ENCODE measurements around the gene G2E3. TPM values are rescaled to one million over a fixed set of nuclear protein-coding genes. Genes with fewer than 3 reads are reported as not detected.

The G2E3 gene
- total RNA-seq, 2 donors from 2014 or later, result 6.6 to 8.8 TPM

- DNase-seq (peak in 3 of 4 donors; percentile 32 to 36 (median 34)), ATAC-seq (peak; percentile 76)
- WGBS, 2 donors, result 46 to 54% methylated on average over 5 of the region's 5 CpGs
- intact Hi-C loops (cut with DNase I), result no loop called here
- H3K27ac ChIP-seq, result peak overlapping the region in 3 of 4 donors; percentile 15 to 51 (median 28)
- TF ChIP-seq POLR2A (IDR thresholded peaks at IDR 0.05), result no peak
- TF ChIP-seq CTCF (IDR thresholded peaks at IDR 0.05), result peak in 2 of 7 experiments; percentile 8 to 20
- H3K9me3 ChIP-seq, result no peaks in the 10 kb centered on the region
- H3K4me1 ChIP-seq, result peaks cover 30% of the 10 kb centered on the region
- H3K27me3 ChIP-seq, result no peaks in the 10 kb centered on the region
- no peaks in the 10 kb centered on the region for H3K36me3 ChIP-seq (replicated peaks in 1 of 2; ENCODE audit: insufficient read depth in 1 of 2, low read depth in 2 of 2)
- H3K4me3 ChIP-seq, result no peak overlapping the region
Observed at GRCh38 chr14:30608533-30609006, 49.6 kb downstream of the G2E3 start.

GRCh38 chr14:30610787-30611343 lies 51.9 kb downstream of the G2E3 start:
- H3K36me3 ChIP-seq (replicated peaks in 1 of 2; ENCODE audit: insufficient read depth in 1 of 2, low read depth in 2 of 2), result no peaks in the 10 kb centered on the region
- H3K27ac ChIP-seq, result no peak overlapping the region
- ATAC-seq (peak; percentile 66), DNase-seq (peak; percentile 66 to 77 (median 74))
- peaks cover 30% of the 10 kb centered on the region for H3K4me1 ChIP-seq
- intact Hi-C loops (cut with DNase I), result no loop called here
- H3K27me3 ChIP-seq, result no peaks in the 10 kb centered on the region
- H3K9me3 ChIP-seq, result no peaks in the 10 kb centered on the region
- no peak overlapping the region for H3K4me3 ChIP-seq
- WGBS, 2 donors, result 16 to 17% methylated on average over 6 of the region's 6 CpGs
- TF ChIP-seq CTCF (IDR thresholded peaks at IDR 0.05) (peak in 5 of 7 experiments; percentile 11 to 30 (median 25)), POLR2A (IDR thresholded peaks at IDR 0.05) (no peak)

DNA sequence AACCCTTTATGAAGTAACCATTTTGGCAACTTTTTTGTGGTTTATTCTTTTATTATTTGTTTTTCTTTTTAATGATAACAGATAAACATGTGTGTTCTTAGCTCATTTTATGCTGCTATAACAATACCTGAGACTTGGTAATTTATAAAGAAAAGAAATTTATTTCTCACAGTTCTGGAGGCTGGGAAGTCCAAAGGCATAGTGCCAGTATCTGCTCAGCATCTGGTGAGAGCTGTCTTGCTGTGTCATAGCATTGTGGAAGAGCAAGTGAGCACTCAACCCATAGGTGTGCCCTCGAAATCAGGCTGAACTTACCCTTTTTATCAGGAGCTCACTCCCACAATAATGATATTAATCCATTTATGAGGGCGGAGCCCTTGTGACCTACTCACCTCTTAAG lies 55.2 kb downstream of the G2E3 start:
- TF ChIP-seq CTCF (IDR thresholded peaks at IDR 0.05) (no peak), POLR2A (IDR thresholded peaks at IDR 0.05) (no peak)
- Histone ChIP-seq H3K4me3 (no peak overlapping the region), H3K27ac (no peak overlapping the region), H3K27me3 (no peaks in the 10 kb centered on the region), H3K4me1 (peaks cover 23% of the 10 kb centered on the region), H3K9me3 (no peaks in the 10 kb centered on the region), H3K36me3 (replicated peaks in 1 of 2; ENCODE audit: insufficient read depth in 1 of 2, low read depth in 2 of 2) (no peaks in the 10 kb centered on the region)
- no peak for ATAC-seq
- intact Hi-C loops (cut with DNase I), result no loop called here
- 87 to 100% methylated on average over 2 of the region's 2 CpGs for WGBS, 2 donors
- no peak for DNase-seq

DNA sequence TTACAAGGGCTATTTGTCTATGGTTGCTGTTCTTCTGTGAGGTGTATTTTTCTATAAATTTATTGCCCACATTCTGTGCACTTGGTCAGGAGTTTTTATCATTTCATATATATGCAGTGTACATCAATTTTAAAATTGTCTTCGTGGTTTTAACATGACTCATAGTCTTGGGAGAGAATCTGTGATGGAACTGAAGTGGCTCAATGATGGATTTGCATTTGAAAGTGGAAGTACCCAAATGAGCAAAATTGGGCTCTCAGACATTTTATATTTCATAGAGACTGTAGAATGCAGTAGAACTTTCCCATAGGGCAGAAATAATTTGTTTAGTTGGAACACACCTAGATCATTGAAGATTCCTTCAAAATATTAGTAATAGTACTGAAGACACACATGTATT lies 61.2 kb downstream of the G2E3 start:
- H3K27me3 ChIP-seq, result no peaks in the 10 kb centered on the region
- H3K4me1 ChIP-seq, result peaks cover 16% of the 10 kb centered on the region
- DNase-seq, result no peak
- no peak for TF ChIP-seq POLR2A (IDR thresholded peaks at IDR 0.05)
- TF ChIP-seq CTCF (IDR thresholded peaks at IDR 0.05), result no peak
- H3K27ac ChIP-seq, result no peak overlapping the region
- no peak overlapping the region for H3K4me3 ChIP-seq
- H3K36me3 ChIP-seq (replicated peaks in 1 of 2; ENCODE audit: insufficient read depth in 1 of 2, low read depth in 2 of 2), result no peaks in the 10 kb centered on the region
- no peaks in the 10 kb centered on the region for H3K9me3 ChIP-seq
- intact Hi-C loops (cut with DNase I), result no loop called here
- ATAC-seq, result no peak
- 40 to 76% methylated on average over 1 of the region's 1 CpG for WGBS, 2 donors

Data from body of pancreas (tissue), 4 donors.